GM12865 (cell line): ENCODE data around the gene LHX4.

ENCODE experiments used
- DNase-seq: peaks from one replicate; pipeline ENCODE4 v3.0.0; 2010; ENCODE audit warnings: low read depth
- H3K4me3 ChIP-seq: 2 replicates; pipeline ENCODE4 v1.5.1; 2011; ENCODE audit warnings: mild to moderate bottlenecking, low read depth, low read length, control low read depth
- TF ChIP-seq, protein P1 (sequence below): IDR thresholded peaks from 2 replicates; pipeline ENCODE4 v1.5.1; 2011; ENCODE audit warnings: low read length, control low read depth, low read depth, inconsistent platforms; ENCODE audit not compliant: insufficient read depth; ENCODE audit errors: missing control alignments

The LHX4 gene

DNA sequence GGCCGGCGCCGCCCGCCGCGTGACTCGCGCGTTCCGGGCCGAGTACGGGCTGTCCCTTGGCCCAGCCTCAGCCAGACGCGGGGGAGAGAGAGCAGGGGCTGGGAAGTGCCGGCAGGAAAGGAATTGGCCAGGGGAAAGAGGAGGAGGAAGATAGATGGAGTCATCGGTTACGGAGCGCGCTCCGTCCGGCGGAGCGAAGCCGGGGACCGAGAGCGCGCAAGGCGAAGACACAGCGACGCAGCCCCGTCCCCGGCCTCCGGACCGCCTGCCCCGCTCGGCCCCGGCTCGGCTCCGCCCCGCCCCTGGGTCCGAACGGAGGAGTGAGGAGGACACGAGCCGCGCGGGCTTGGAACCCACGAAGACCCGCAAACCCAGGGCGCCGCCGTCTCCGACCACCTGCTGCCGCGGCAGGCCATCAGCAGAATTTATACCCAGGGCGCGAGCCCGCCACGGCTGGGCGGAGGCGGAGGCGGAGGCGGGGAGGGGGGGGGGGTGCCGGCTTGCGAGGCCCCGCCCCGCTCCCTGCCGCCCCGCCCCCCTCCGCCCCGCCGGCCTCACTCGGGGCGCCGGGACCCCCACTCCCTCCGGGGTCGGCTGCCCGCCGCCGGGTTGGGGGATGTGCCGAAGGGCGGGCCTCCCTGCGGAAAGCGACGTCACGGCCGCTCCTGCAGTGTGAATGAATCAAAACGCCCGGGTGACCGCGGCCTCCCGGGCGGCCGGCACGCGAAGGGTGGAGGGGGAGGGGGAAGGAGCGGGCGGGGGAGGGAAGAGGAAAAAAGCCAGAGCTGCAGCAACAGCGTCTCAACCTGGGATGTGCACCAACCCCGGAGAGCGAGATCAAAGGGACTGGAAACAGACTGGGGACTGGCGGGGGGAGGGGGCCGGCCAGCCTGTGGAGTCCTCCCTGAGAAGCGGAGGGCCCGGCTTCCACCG is at the start of gene LHX4:
Gene LHX4, plus strand, starts transcription at position 782 of the 933 bp plus-strand sequence. CDS start 266 bp downstream, outside the sequence.
- TF ChIP-seq, protein P1, sequence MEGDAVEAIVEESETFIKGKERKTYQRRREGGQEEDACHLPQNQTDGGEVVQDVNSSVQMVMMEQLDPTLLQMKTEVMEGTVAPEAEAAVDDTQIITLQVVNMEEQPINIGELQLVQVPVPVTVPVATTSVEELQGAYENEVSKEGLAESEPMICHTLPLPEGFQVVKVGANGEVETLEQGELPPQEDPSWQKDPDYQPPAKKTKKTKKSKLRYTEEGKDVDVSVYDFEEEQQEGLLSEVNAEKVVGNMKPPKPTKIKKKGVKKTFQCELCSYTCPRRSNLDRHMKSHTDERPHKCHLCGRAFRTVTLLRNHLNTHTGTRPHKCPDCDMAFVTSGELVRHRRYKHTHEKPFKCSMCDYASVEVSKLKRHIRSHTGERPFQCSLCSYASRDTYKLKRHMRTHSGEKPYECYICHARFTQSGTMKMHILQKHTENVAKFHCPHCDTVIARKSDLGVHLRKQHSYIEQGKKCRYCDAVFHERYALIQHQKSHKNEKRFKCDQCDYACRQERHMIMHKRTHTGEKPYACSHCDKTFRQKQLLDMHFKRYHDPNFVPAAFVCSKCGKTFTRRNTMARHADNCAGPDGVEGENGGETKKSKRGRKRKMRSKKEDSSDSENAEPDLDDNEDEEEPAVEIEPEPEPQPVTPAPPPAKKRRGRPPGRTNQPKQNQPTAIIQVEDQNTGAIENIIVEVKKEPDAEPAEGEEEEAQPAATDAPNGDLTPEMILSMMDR, result no peak
- H3K4me3 ChIP-seq, result peak within 1 kb of the TSS; percentile 70
- peak; percentile 66 for DNase-seq

DNA sequence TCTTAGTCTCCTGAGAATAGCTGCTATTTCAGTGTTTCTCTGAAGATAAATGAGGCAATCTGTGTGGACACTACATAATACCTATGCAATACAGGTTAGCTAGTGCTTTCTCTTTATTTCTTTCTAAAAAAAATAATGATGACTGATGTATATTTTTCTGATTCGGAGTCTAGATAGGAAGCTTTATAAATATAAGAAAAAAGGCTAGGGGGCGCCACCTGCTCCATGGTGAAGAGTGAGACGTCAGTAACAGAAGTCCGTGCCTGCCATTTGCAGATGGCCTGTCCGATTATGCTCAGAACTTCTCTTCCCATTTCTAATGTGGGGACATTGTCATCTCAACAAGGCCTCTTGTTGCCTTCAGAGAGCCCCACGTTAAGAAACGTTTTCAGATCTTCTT is 49.0 kb upstream of the LHX4 start:
- DNase-seq, result no peak
- H3K4me3 ChIP-seq, result no peak overlapping the region
- TF ChIP-seq, protein P1, result peak; percentile 16

DNA sequence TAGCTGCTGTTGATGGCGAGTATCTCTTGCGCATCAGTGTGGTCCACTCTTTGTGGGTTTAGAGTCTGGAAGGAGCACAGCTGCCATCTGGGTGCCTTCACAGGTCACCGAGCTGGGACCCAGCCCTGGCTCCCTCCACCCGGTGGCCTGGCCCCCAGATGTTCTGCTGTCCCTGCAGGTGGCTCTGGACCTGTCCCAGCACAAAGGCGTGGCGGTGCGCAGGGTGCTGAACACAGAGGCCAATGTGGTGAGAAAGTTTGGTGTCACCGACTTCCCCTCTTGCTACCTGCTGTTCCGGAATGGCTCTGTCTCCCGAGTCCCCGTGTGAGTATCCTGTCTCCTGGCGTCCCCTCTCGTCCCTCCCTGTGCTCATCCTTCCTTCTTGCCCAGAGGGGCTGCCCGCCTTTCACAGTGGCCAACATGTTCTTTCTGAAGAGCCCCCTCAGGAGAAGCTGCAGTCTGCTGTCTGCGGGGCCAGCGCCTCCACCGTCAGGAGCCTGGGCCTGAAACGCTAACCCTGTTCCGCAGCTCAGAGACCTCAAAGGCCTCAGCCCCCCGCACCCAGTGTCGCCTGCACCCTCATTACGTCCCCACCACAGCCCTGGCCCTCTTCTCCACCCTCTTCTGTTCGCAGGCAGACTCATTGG is 47.9 kb upstream of the LHX4 start:
- TF ChIP-seq, protein P1, result no peak
- no peak overlapping the region for H3K4me3 ChIP-seq
- no peak for DNase-seq

DNA sequence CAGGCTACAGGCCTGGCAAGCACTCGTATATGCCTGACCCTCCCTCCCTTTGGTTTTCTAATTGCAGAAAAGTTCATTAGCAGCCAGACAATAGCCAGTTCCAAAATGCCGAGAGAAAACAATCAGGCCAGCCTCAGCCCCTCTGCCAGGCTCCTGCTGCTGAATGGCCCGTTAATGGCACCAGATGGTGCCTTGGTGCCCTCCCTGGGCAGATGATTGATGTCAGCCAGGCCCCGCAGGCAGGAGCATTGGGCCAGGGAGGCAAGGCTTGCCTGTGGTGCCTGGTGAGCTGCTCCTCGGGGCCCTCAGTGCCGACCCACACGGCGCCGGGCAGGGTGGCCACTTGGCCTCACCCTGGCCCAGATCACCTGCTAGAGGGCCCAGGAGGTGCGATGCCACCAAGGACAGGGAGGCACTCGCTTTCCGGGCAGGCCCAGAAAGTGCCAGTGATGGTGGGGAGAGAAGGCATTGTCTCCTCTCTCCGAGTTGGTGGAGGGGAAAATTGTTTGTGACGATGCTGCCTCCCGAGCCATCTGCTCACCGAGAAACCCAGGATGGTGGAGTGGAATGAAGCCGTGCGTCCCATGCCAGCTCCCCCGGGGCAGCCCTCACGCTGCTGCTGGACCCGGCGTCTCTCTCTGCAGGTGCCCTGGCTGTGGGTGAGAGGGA is 47.3 kb upstream of the LHX4 start:
- TF ChIP-seq, protein P1, result no peak
- H3K4me3 ChIP-seq, result no peak overlapping the region
- DNase-seq, result no peak

DNA sequence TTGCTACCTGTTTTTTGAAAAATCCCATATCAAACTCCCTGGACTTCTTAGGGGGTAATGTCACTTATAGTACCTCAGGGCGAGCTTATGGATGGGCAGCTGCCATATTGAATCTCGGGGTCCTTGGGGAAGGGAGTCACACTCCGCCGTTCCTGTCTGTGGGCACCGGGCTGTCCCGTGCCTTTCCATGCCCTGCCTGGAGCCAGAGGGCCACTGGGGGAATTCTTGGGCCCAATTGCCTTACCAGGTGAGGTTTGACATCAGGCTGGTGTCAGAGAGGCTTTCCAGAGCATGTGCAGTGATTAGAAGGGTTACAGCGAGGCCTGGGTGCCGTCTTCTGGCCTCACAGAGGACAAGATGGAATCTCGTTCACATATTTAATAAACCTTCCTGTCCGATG is 46.6 kb upstream of the LHX4 start:
- TF ChIP-seq, protein P1, result no peak
- no peak for DNase-seq
- no peak overlapping the region for H3K4me3 ChIP-seq

DNA sequence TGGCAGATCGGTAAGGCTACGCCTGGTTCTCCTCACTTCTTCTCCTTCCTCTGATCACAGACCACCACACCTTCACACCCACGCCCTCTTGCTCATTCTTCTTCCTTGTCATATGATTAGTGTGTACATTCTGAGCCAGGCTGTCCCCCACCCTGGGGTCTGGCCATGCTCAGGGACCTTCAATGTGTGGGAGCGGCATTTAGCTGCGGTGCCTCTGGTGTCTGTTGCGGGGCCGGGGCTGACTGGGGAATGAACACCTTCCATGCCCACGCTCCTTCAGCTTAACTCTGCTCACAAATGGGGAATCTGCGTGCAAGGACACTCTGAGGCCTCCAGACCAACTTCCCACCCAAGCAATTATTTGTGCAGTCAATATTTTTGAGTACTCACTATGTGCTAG is 46.0 kb upstream of the LHX4 start:
- no peak overlapping the region for H3K4me3 ChIP-seq
- TF ChIP-seq, protein P1, result no peak
- no peak for DNase-seq
